ENCODE data around the gene SMKR1.

The SMKR1 gene

DNA sequence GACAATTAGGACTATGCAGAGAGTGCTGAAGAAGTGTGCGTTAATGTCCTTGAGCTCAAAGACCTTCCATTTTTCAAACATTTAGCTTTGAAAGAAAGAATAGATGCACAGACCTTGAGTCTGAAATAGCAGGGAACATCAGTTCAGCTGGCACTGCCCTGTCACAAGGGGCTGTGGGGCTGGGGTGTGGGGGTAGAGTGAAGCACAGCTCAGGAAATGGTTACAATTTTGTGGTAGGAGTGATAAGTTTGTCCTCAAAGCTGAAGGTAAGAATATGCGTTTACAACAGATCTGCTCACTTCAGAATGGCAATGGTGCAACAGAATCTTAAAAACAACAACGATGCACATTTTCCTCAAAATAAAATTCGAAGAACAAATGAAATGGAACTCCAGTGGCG, 33.6 kb downstream of the SMKR1 start:
- H3K36me3 ChIP-seq (ENCODE audit: control insufficient read depth, insufficient read depth, low read length): no peaks in the 10 kb centered on the region
- no peaks in the 10 kb centered on the region for H3K4me1 ChIP-seq
- H3K27me3 ChIP-seq (ENCODE audit: control insufficient read depth, insufficient read depth, low read length): no peaks in the 10 kb centered on the region
- H3K27ac ChIP-seq: no peak overlapping the region
- H3K9me3 ChIP-seq (ENCODE audit: control insufficient read depth, low read length): no peaks in the 10 kb centered on the region
- no peak overlapping the region for H3K9ac ChIP-seq
- no peak for TF ChIP-seq CTCF (IDR thresholded peaks at IDR 0.05)
- H3K4me2 ChIP-seq (ENCODE audit: low read length): no peak overlapping the region
- no peak overlapping the region for H3K4me3 ChIP-seq (ENCODE audit: low read depth, low read length)
- H2AFZ ChIP-seq: no peak overlapping the region
- H3K79me2 ChIP-seq: no peaks in the 10 kb centered on the region

DNA sequence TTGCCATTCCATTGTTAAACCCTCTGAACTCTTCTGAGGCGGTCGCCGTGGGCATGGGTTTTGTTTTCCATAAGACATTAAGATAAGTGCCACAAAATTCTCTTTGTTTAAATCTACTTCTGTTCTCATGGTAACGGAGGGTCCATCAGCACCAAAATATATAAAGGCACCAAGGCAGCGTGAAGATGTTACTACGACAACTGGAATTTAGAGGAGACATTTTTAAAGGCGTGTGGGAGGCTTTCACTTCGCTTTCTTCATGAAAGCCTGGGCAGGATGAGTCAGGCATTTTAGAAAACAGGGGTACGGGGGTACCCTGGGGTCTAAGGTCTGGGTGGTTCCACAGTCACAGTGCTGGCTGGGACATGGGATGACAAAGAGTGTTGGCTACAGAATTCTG, 34.0 kb downstream of the SMKR1 start:
- Histone ChIP-seq H2AFZ (no peak overlapping the region), H3K4me3 (ENCODE audit: low read depth, low read length) (no peak overlapping the region), H3K27me3 (ENCODE audit: control insufficient read depth, insufficient read depth, low read length) (no peaks in the 10 kb centered on the region), H3K79me2 (no peaks in the 10 kb centered on the region), H3K27ac (no peak overlapping the region), H3K36me3 (ENCODE audit: control insufficient read depth, insufficient read depth, low read length) (no peaks in the 10 kb centered on the region), H3K9me3 (ENCODE audit: control insufficient read depth, low read length) (no peaks in the 10 kb centered on the region), H3K9ac (no peak overlapping the region), H3K4me2 (ENCODE audit: low read length) (no peak overlapping the region), H3K4me1 (no peaks in the 10 kb centered on the region)
- no peak for TF ChIP-seq CTCF (IDR thresholded peaks at IDR 0.05)

- no peak overlapping the region for H3K4me2 ChIP-seq (ENCODE audit: low read length)
- H2AFZ ChIP-seq: no peak overlapping the region
- no peaks in the 10 kb centered on the region for H3K27me3 ChIP-seq (ENCODE audit: control insufficient read depth, insufficient read depth, low read length)
- H3K9ac ChIP-seq: no peak overlapping the region
- no peaks in the 10 kb centered on the region for H3K4me1 ChIP-seq
- H3K4me3 ChIP-seq (ENCODE audit: low read depth, low read length): no peak overlapping the region
- no peaks in the 10 kb centered on the region for H3K36me3 ChIP-seq (ENCODE audit: control insufficient read depth, insufficient read depth, low read length)
- H3K27ac ChIP-seq: no peak overlapping the region
- no peak for TF ChIP-seq CTCF (IDR thresholded peaks at IDR 0.05)
- H3K79me2 ChIP-seq: no peaks in the 10 kb centered on the region
- no peaks in the 10 kb centered on the region for H3K9me3 ChIP-seq (ENCODE audit: control insufficient read depth, low read length)
Observed at GRCh38 chr7:129538790-129539189, 36.5 kb downstream of the SMKR1 start.

DNA sequence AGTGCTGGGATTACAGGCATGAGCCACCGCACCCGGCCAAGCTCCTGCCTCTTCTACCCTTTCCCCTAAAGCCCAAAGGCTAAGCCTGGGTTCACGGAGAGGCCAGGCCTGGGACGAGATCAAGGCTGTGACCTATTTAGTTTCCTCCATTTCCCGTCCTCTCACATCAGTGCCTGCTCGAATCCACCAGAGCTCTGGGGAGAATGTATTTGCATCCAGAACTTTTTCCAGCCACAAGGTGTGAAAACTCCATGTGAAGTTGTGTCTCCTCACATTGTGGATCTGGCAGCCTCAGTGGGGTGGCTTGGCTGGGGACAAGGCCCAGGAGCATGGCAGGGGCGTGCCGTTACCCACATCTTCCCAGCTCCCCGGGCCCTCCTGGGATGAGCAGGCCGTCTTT, 38.0 kb downstream of the SMKR1 start:
- no peak overlapping the region for H3K9ac ChIP-seq
- H3K4me3 ChIP-seq (ENCODE audit: low read depth, low read length): no peak overlapping the region
- H3K36me3 ChIP-seq (ENCODE audit: control insufficient read depth, insufficient read depth, low read length): no peaks in the 10 kb centered on the region
- H3K79me2 ChIP-seq: no peaks in the 10 kb centered on the region
- no peaks in the 10 kb centered on the region for H3K4me1 ChIP-seq
- no peaks in the 10 kb centered on the region for H3K27me3 ChIP-seq (ENCODE audit: control insufficient read depth, insufficient read depth, low read length)
- H3K27ac ChIP-seq: no peak overlapping the region
- H2AFZ ChIP-seq: no peak overlapping the region
- H3K9me3 ChIP-seq (ENCODE audit: control insufficient read depth, low read length): no peaks in the 10 kb centered on the region
- H3K4me2 ChIP-seq (ENCODE audit: low read length): no peak overlapping the region
- no peak for TF ChIP-seq CTCF (IDR thresholded peaks at IDR 0.05)

GRCh38 chr7:129544700-129545099, 42.4 kb downstream of the SMKR1 start:
- no peaks in the 10 kb centered on the region for H3K79me2 ChIP-seq
- no peak overlapping the region for H3K9ac ChIP-seq
- TF ChIP-seq CTCF (IDR thresholded peaks at IDR 0.05): no peak
- no peak overlapping the region for H2AFZ ChIP-seq
- no peak overlapping the region for H3K4me2 ChIP-seq (ENCODE audit: low read length)
- no peaks in the 10 kb centered on the region for H3K9me3 ChIP-seq (ENCODE audit: control insufficient read depth, low read length)
- no peaks in the 10 kb centered on the region for H3K36me3 ChIP-seq (ENCODE audit: control insufficient read depth, insufficient read depth, low read length)
- H3K4me1 ChIP-seq: no peaks in the 10 kb centered on the region
- H3K4me3 ChIP-seq (ENCODE audit: low read depth, low read length): no peak overlapping the region
- no peak overlapping the region for H3K27ac ChIP-seq
- H3K27me3 ChIP-seq (ENCODE audit: control insufficient read depth, insufficient read depth, low read length): no peaks in the 10 kb centered on the region

Measured in parathyroid adenoma (tissue), 2 donors.